Hepatocyte (in vitro differentiated cells): ENCODE data around the gene CD300LB.

Experiments used
- CTCF ChIP-seq: fragments of 200-600 bp; sonication (generic); IDR thresholded peaks from 2 replicates; pipeline ENCODE4 v1.5.1; 2016; ENCODE audit warnings: antibody characterized with exemption, mild to moderate bottlenecking; ENCODE audit not compliant: poor library complexity
- EZH2phosphoT487 ChIP-seq: fragments of 200-600 bp; sonication (generic); IDR thresholded peaks from one replicate; pipeline ENCODE4 v1.6.1; 2018; ENCODE audit warnings: antibody characterized with exemption, mild to moderate bottlenecking, low read depth, moderate library complexity; ENCODE audit not compliant: unreplicated experiment, severe bottlenecking

- TF ChIP-seq CTCF = no peak
- TF ChIP-seq EZH2phosphoT487 = no peak
Measured at GRCh38 chr17:74524653-74525464, 6.4 kb downstream of the CD300LB start.
